Activated naive CD8-positive, alpha-beta T cell treated with anti-CD3 and anti-CD28 coated beads, Interleukin-2, amount 10 ng/mL, durations not matched to agents 7 days and 5 days (primary cell): ENCODE results near the gene ATP5F1D. TPM values are rescaled to one million over a fixed set of nuclear protein-coding genes. Genes with fewer than 3 reads are reported as not detected.

ENCODE experiments used
- ATAC-seq: fragments of 150-1000 bp; cut with Tn5 transposase; one replicate; pipeline ENCODE4 v1.10.0; 2021; ENCODE audit warnings: low read depth, moderate library complexity
- POLR2A ChIA-PET: fragments of 350-600 bp; sonication (Branson Sonifier 250); formaldehyde crosslinking; loops from one replicate; lab custom pipeline; 2021; ENCODE audit warnings: antibody characterized with exemption; lab: Charles Lee
- DNase-seq: peaks from one replicate; pipeline ENCODE4 v3.0.0; 2021
- H3K27ac Mint-ChIP-seq: one replicate; pipeline ENCODE4 v1.8.0; 2022; ENCODE audit warnings: mild to moderate bottlenecking, mixed read lengths
- H3K27me3 Mint-ChIP-seq: one replicate; pipeline ENCODE4 v1.8.0; 2022; ENCODE audit warnings: mild to moderate bottlenecking, moderate library complexity, mixed read lengths
- H3K36me3 Mint-ChIP-seq: one replicate; pipeline ENCODE4 v1.8.0; 2021; ENCODE audit warnings: mild to moderate bottlenecking, mixed read lengths
- H3K4me1 Mint-ChIP-seq: one replicate; pipeline ENCODE4 v1.8.0; 2021; ENCODE audit warnings: mixed read lengths
- H3K4me3 Mint-ChIP-seq: one replicate; pipeline ENCODE4 v1.8.0; 2022; ENCODE audit warnings: mild to moderate bottlenecking, moderate library complexity, mixed read lengths
- H3K9me3 Mint-ChIP-seq: one replicate; pipeline ENCODE4 v1.8.0; 2021; ENCODE audit warnings: mixed read lengths
- total RNA-seq, 2 experiments: library from RNA; stranded (reverse); gene quantifications; one replicate each; pipeline ENCODE4 v1.2.3, GENCODE V29; 2021

The ATP5F1D gene
- total RNA-seq, 2 experiments from 2014 or later: 157 to 161 TPM

DNA sequence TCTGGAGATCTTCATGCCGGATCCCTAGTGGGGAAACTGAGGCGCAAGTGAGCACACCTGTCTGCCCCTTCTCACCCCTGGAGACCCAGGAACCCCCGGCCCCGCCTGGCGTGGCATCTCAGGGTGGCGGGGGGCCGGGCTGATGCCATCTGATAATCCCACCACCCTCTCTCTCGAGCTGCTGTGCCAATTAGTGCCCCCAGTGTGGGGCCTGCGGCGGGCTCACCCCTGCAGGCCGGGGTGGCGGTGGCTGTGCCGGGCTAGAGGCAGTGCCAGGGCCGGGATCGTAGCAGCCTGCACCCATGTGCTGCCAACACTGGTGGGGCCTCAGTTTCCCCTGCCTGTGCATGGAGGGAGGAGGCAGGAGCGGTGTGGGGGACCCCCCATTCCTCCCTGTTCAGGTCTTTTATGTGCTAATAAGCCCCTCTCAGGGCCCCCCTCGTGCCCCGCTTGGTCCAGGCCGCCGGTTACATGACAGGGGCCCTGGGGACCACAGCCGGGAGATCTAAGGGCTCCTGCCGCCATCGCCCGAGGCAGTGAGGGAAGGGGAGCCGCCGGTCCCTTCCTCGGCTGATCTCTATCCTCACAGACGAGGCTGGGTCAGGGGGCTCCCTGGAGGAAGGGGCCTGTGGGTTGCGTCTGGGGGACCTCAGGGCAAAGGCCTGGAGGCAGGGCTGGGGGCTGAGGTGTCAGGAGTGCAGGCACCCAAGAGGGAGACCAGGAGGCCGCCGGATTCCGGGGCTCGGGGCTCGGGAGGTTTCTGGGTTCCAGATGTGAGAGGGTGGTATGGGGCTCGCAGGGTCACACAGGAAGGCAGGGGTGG, 52.4 kb downstream of the ATP5F1D start:
- ATAC-seq (no peak), DNase-seq (no peak)
- no peak overlapping the region for H3K27ac Mint-ChIP-seq
- POLR2A ChIA-PET: no interaction called here
- H3K4me3 Mint-ChIP-seq: no peak overlapping the region
- no peaks in the 10 kb centered on the region for H3K4me1 Mint-ChIP-seq
- H3K9me3 Mint-ChIP-seq: no peaks in the 10 kb centered on the region
- peaks cover 11% of the 10 kb centered on the region for H3K27me3 Mint-ChIP-seq
- H3K36me3 Mint-ChIP-seq: no peaks in the 10 kb centered on the region

Other genes with a start within 250 kb of the ATP5F1D start
- not detected for gene GRIN3B, start 241.3 kb upstream of the ATP5F1D start, total RNA-seq
- 100 to 1,000 TPM; 231 to 235 TPM for gene TMEM259, start 220.6 kb upstream of the ATP5F1D start, total RNA-seq
- gene RNU6-2, start 220.2 kb upstream of the ATP5F1D start, total RNA-seq: not detected
- 100 to 1,000 TPM; 340 to 353 TPM for gene CNN2, start 215.1 kb upstream of the ATP5F1D start, total RNA-seq
- 100 to 1,000 TPM; 145 to 146 TPM for gene ABCA7, start 201.6 kb upstream of the ATP5F1D start, total RNA-seq
- 100 to 1,000 TPM; 576 to 581 TPM for gene ARHGAP45, start 174.6 kb upstream of the ATP5F1D start, total RNA-seq
- gene POLR2E, start 146.4 kb upstream of the ATP5F1D start, total RNA-seq: 100 to 1,000 TPM; 142 to 163 TPM
- gene GPX4, start 137.8 kb upstream of the ATP5F1D start, total RNA-seq: 100 to 1,000 TPM; 194 to 206 TPM
- gene SBNO2, start 67.5 kb upstream of the ATP5F1D start, total RNA-seq: 10 to 100 TPM; 77.7 to 90.6 TPM
- 10 to 100 TPM; 87.1 to 87.2 TPM for gene STK11, start 36.0 kb upstream of the ATP5F1D start, total RNA-seq
- gene CBARP, start 3.7 kb upstream of the ATP5F1D start, total RNA-seq: under 1 TPM; 0.14 to 0.17 TPM
- 10 to 100 TPM; 75.2 to 80.7 TPM for gene MIDN, start 6.8 kb downstream of the ATP5F1D start, total RNA-seq
- gene CIRBP, start 27.6 kb downstream of the ATP5F1D start, total RNA-seq: 100 to 1,000 TPM; 327 to 342 TPM
- 10 to 100 TPM; 44.5 to 48.3 TPM for gene FAM174C, start 33.8 kb downstream of the ATP5F1D start, total RNA-seq
- not detected for gene EFNA2, start 44.1 kb downstream of the ATP5F1D start, total RNA-seq
- gene NDUFS7, start 142.2 kb downstream of the ATP5F1D start, total RNA-seq: 100 to 1,000 TPM; 103 to 106 TPM
- 10 to 100 TPM; 17.9 to 18.9 TPM for gene GAMT, start 159.8 kb downstream of the ATP5F1D start, total RNA-seq
- 100 to 1,000 TPM; 214 to 217 TPM for gene DAZAP1, start 165.8 kb downstream of the ATP5F1D start, total RNA-seq
- 1,000 to 10,000 TPM; 1,438 to 1,457 TPM for gene RPS15, start 196.6 kb downstream of the ATP5F1D start, total RNA-seq
- under 1 TPM; 0.06 to 0.11 TPM for gene APC2, start 208.4 kb downstream of the ATP5F1D start, total RNA-seq
- gene C19orf25, start 237.5 kb downstream of the ATP5F1D start, total RNA-seq: 10 to 100 TPM; 48.0 to 51.2 TPM
- 1 to 10 TPM; 6.7 to 9.7 TPM for gene PCSK4, start 248.6 kb downstream of the ATP5F1D start, total RNA-seq
- 1 to 10 TPM; 2.2 to 2.8 TPM for gene REEP6, start 249.4 kb downstream of the ATP5F1D start, total RNA-seq